Panc1 (cell line): ENCODE data around the gene TPBGL. TPM values are rescaled to one million over a fixed set of nuclear protein-coding genes. Genes with fewer than 3 reads are reported as not detected.

ENCODE experiments used
- ATAC-seq: fragments of 200-7000 bp; cut with Tn5 transposase; 2 replicates; pipeline ENCODE4 v1.9.1; 2020; ENCODE audit warnings: mild to moderate bottlenecking, moderate library complexity
- BruUV-seq: library from RNA; stranded (reverse); fragments of 400-500 nt; replicated peaks from 2 replicates; lab custom pipeline; 2021; lab: Mats Ljungman, UMichigan
- CTCF ChIA-PET: fragments of 300-600 bp; sonication (Branson Sonifier 250); formaldehyde crosslinking; loops from one replicate; lab custom pipeline; 2022; ENCODE audit warnings: antibody characterized with exemption; lab: Charles Lee
- POLR2A ChIA-PET: fragments of 300-600 bp; sonication (Branson Sonifier 250); formaldehyde crosslinking; loops from one replicate; lab custom pipeline; 2022; ENCODE audit warnings: antibody characterized with exemption; lab: Charles Lee
- DNase-seq: peaks from one replicate; pipeline ENCODE4 v3.0.0-alpha.2; 2010; ENCODE audit warnings: low read depth, low spot score
- H3K27ac ChIP-seq: 2 replicates; pipeline ENCODE4 v1.5.1; 2011; ENCODE audit warnings: mild to moderate bottlenecking, low read length, inconsistent platforms
- H3K27me3 ChIP-seq: fragments of 200-500 bp; sonication (Bioruptor generic); 2 replicates; pipeline ENCODE4 v1.6.0; 2014; ENCODE audit warnings: low read length, inconsistent platforms; ENCODE audit not compliant: control insufficient read depth, insufficient read depth
- H3K36me3 ChIP-seq: fragments of 200-500 bp; sonication (Bioruptor generic); 2 replicates; pipeline ENCODE4 v1.5.1; 2014; ENCODE audit warnings: inconsistent platforms, mild to moderate bottlenecking, low read length, moderate library complexity; ENCODE audit not compliant: control insufficient read depth, insufficient read depth
- H3K4me1 ChIP-seq: 2 replicates; pipeline ENCODE4 v1.5.1; 2011; ENCODE audit warnings: inconsistent platforms, mild to moderate bottlenecking, low read length, moderate library complexity; ENCODE audit not compliant: control insufficient read depth, insufficient read depth
- H3K4me3 ChIP-seq, 2 experiments: 2 replicates each; pipeline ENCODE4 v1.5.1; 2011 to 2012; ENCODE audit warnings: low read depth in 2 of 2, low read length in 2 of 2, mild to moderate bottlenecking in 2 of 2, inconsistent platforms in 1 of 2, moderate library complexity in 1 of 2
- H3K9me3 ChIP-seq: fragments of 200-500 bp; sonication (Bioruptor generic); 2 replicates; pipeline ENCODE4 v1.5.1; 2014; ENCODE audit warnings: low read depth, mild to moderate bottlenecking, inconsistent platforms, low read length, moderate library complexity; ENCODE audit not compliant: control insufficient read depth, insufficient read depth
- POLR2AphosphoS5 ChIP-seq: IDR thresholded peaks from 2 replicates; pipeline ENCODE4 v1.6.1; 2012; ENCODE audit warnings: mild to moderate bottlenecking, low read depth, low read length, moderate library complexity
- REST ChIP-seq, 2 experiments: IDR thresholded peaks; 2 replicates each; pipeline ENCODE4 v1.6.1; 2011 to 2012; ENCODE audit warnings: low read depth in 2 of 2, control low read depth in 1 of 2, low read length in 1 of 2, mild to moderate bottlenecking in 1 of 2, moderate library complexity in 1 of 2; ENCODE audit not compliant: insufficient read depth in 1 of 2
- SIN3A ChIP-seq: IDR thresholded peaks from 2 replicates; pipeline ENCODE4 v1.6.1; 2012; ENCODE audit warnings: low read depth, mild to moderate bottlenecking, low read length, moderate library complexity, borderline replicate concordance; ENCODE audit not compliant: insufficient read depth
- TCF7L2 ChIP-seq: IDR thresholded peaks from 2 replicates; pipeline ENCODE4 v1.6.1; 2011; ENCODE audit warnings: mild to moderate bottlenecking, low read depth, low read length, inconsistent platforms
- in situ Hi-C: cut with HindIII; loops from 2 replicates; pipeline ENCODE4 v1.10.0; 2016; ENCODE audit warnings: low sequenced_read_pairs, low pct_unique_long_range_greater_than_20kb
- intact Hi-C: fragments of 100-400 bp; cut with micrococcal nuclease; formaldehyde crosslinking; loops from one replicate; pipeline ENCODE4 v1.10.0; 2022; ENCODE audit not compliant: unreplicated experiment
- total RNA-seq: library from RNA; stranded (reverse); gene quantifications from one replicate; pipeline ENCODE4 v1.2.1, GENCODE V29; 2021; ENCODE audit not compliant: unreplicated experiment
- TF ChIP-seq, protein P1 (sequence below): fragments of 450-650 bp; IDR thresholded peaks from 2 replicates; pipeline ENCODE4 v1.5.1; 2017; ENCODE audit warnings: mild to moderate bottlenecking

The TPBGL gene
- total RNA-seq, 1 experiment from 2014 or later: 0.54 TPM

DNA sequence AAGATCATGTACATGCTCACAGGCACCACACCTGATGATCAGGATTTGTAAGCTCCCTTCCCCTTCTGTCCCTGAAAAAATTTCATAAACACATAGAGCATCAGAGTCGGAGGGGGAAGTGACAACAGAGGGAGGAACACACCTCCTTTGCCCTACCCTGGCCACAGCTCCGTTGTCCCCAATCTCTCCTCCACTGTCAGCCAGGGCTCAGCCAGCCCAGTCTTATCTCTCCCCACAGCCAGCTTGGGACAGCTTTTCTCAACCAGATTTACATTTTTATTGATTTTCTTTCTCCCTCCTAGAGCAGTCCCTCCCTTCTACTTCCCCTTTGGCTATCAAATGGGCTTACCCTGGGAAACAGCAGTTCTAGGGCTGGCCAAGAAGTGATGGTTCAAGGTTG, 32.1 kb upstream of the TPBGL start:
- ATAC-seq: no peak
- BruUV-seq: no TSS peak
- H3K4me3 ChIP-seq: no peak overlapping the region
- no peaks in the 10 kb centered on the region for H3K9me3 ChIP-seq
- H3K36me3 ChIP-seq: no peaks in the 10 kb centered on the region
- TF ChIP-seq, protein P1, sequence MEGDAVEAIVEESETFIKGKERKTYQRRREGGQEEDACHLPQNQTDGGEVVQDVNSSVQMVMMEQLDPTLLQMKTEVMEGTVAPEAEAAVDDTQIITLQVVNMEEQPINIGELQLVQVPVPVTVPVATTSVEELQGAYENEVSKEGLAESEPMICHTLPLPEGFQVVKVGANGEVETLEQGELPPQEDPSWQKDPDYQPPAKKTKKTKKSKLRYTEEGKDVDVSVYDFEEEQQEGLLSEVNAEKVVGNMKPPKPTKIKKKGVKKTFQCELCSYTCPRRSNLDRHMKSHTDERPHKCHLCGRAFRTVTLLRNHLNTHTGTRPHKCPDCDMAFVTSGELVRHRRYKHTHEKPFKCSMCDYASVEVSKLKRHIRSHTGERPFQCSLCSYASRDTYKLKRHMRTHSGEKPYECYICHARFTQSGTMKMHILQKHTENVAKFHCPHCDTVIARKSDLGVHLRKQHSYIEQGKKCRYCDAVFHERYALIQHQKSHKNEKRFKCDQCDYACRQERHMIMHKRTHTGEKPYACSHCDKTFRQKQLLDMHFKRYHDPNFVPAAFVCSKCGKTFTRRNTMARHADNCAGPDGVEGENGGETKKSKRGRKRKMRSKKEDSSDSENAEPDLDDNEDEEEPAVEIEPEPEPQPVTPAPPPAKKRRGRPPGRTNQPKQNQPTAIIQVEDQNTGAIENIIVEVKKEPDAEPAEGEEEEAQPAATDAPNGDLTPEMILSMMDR: no peak
- no peak for TF ChIP-seq REST (IDR thresholded peaks at IDR 0.05; ENCODE audit: insufficient read depth in 1 of 2, low read depth in 2 of 2, low read length in 1 of 2)
- no peak for TF ChIP-seq TCF7L2
- TF ChIP-seq SIN3A: no peak
- TF ChIP-seq POLR2AphosphoS5: no peak
- CTCF ChIA-PET: interaction anchor here (0.6 to 0.9 kb wide), 2 partner anchors 63 to 66 kb away, joined by 3 read pairs; no protein-coding TSS in a partner anchor
- no peaks in the 10 kb centered on the region for H3K4me1 ChIP-seq
- peaks cover 32% of the 10 kb centered on the region for H3K27me3 ChIP-seq
- intact Hi-C loops: no loop called here
- POLR2A ChIA-PET: interaction anchor here (0.6 kb wide), 1 partner anchor 78 kb away, joined by 14 read pairs; no protein-coding TSS in a partner anchor
- DNase-seq: no peak
- in situ Hi-C loops: loop anchor here (25.0 kb wide), 2 partner anchors 96 to 296 kb away; no protein-coding TSS in a partner anchor
- no peak overlapping the region for H3K27ac ChIP-seq

DNA sequence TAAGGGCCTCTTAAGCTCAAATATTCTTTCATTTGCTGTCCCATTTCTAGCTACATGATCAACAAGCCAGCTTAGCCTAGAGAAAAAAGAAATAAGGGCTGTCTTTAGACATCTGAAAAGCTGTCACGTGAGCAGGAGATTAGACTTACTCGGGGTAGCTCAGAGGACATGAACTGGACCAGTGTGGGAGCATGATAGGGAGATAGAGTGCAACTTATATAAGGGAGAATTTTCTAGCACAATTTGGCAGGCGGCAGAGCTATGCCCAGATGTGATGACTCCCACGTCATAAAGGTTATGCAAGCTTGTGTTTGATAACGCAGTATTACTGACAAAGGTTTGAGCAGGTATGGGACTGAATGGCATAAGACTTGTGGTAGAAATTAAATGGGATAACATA, 28.2 kb upstream of the TPBGL start:
- in situ Hi-C loops: loop anchor here (25.0 kb wide), 2 partner anchors 100 to 300 kb away; no protein-coding TSS in a partner anchor
- Histone ChIP-seq H3K27me3 (peaks cover 18% of the 10 kb centered on the region), H3K9me3 (no peaks in the 10 kb centered on the region), H3K4me3 (no peak overlapping the region), H3K27ac (no peak overlapping the region), H3K36me3 (no peaks in the 10 kb centered on the region), H3K4me1 (no peaks in the 10 kb centered on the region)
- intact Hi-C loops: no loop called here
- ATAC-seq (no peak), DNase-seq (no peak)
- no TSS peak for BruUV-seq
- CTCF ChIA-PET: interaction anchor here (1.6 kb wide), 1 partner anchor 72 kb away, joined by 5 read pairs; no protein-coding TSS in a partner anchor
- no peak for TF ChIP-seq TCF7L2
- TF ChIP-seq, protein P1: no peak
- no peak for TF ChIP-seq REST (IDR thresholded peaks at IDR 0.05; ENCODE audit: insufficient read depth in 1 of 2, low read depth in 2 of 2, low read length in 1 of 2)
- TF ChIP-seq SIN3A: no peak
- no peak for TF ChIP-seq POLR2AphosphoS5
- POLR2A ChIA-PET: no interaction called here
